Spleen (tissue), 11 donors: Measurements from ENCODE around the gene PLAU. TPM values are rescaled to one million over a fixed set of nuclear protein-coding genes. Genes with fewer than 3 reads are reported as not detected.

Experiments used
- DNase-seq: peaks from one replicate; pipeline ENCODE4 v3.0.0-alpha.2; 2020
- H3K27ac ChIP-seq, 8 donors: fragments of 200-600 bp; sonication (generic) in 7 of 8; 1 replicate in 4 of 8; 2 replicates in 4 of 8; pipeline versions ENCODE4 v1.5.0 to v1.8.0; 2016 to 2021; ENCODE audit warnings: inconsistent platforms in 4 of 8, mild to moderate bottlenecking in 4 of 8, moderate library complexity in 1 of 8
- H3K27me3 ChIP-seq, 7 donors: fragments of 200-600 bp; sonication (generic) in 6 of 7; replicated peaks in 1 of 7; 1 replicate in 4 of 7; 2 replicates in 3 of 7; pipeline versions ENCODE4 v1.5.0 to v1.8.0; 2016 to 2021; ENCODE audit warnings: inconsistent platforms in 3 of 7, mild to moderate bottlenecking in 1 of 7
- H3K36me3 ChIP-seq, 6 donors: fragments of 200-600 bp; sonication (generic) in 5 of 6; 1 replicate in 4 of 6; 2 replicates in 2 of 6; pipeline versions ENCODE4 v1.5.0 to v1.8.0; 2016 to 2021; ENCODE audit warnings: inconsistent platforms in 2 of 6
- H3K4me1 ChIP-seq, 6 donors: fragments of 200-600 bp; sonication (generic) in 5 of 6; 1 replicate in 3 of 6; 2 replicates in 3 of 6; pipeline versions ENCODE4 v1.5.0 to v1.8.0; 2016 to 2021; ENCODE audit warnings: inconsistent platforms in 3 of 6
- H3K4me3 ChIP-seq, 8 donors: fragments of 200-600 bp; sonication (generic) in 7 of 8; 1 replicate in 4 of 8; 2 replicates in 4 of 8; pipeline versions ENCODE4 v1.5.0 to v1.8.0; 2016 to 2021; ENCODE audit warnings: inconsistent platforms in 4 of 8, mild to moderate bottlenecking in 4 of 8, moderate library complexity in 2 of 8
- H3K9me3 ChIP-seq, 8 donors: fragments of 200-600 bp; sonication (generic) in 7 of 8; 1 replicate in 4 of 8; 2 replicates in 4 of 8; pipeline versions ENCODE4 v1.5.0 to v1.8.0; 2016 to 2021; ENCODE audit warnings: inconsistent platforms in 4 of 8
- POLR2A ChIP-seq, 3 donors: fragments of 450-650 bp; IDR thresholded peaks; one replicate each; pipeline ENCODE4 v1.5.1; 2017; ENCODE audit warnings: antibody characterized with exemption in 3 of 3, mild to moderate bottlenecking in 1 of 3
- POLR2AphosphoS5 ChIP-seq, 3 donors: sonication (generic); formaldehyde crosslinking; IDR thresholded peaks; one replicate each; pipeline ENCODE4 v1.5.1; 2017; ENCODE audit warnings: antibody characterized with exemption in 3 of 3
- WGBS, 5 donors: extraction: QIAGEN DNeasy Blood & Tissue Kit in 3 of 5; methylation state at CpG; one replicate each; pipeline versions ENCODE4 v1.1.5 to v1.1.7; 2013 to 2018; 5-methylcytosine and 5-hydroxymethylcytosine counted together
- intact Hi-C: fragments of 100-400 bp; cut with DNase I; formaldehyde crosslinking; loops from one replicate; pipeline ENCODE4 v1.15.0; 2023; ENCODE audit warnings: low total_unique reads
- polyA plus RNA-seq, 3 donors: library from polyadenylated mRNA; stranded (reverse); fragments of 200-250 nt; gene quantifications; one replicate each; pipeline ENCODE4 v1.2.1, GENCODE V29; 2013
- total RNA-seq, 7 donors: library from RNA; depleted of rRNA in 3 of 7; stranded (reverse); fragments of >200 nt in 3 of 7; fragmentation: NEBNext Ultra II Directional in 4 of 7; extraction: Animal tissue kit (Norgen Biotek cat#: 25700) in 4 of 7; gene quantifications; one replicate each; pipeline versions ENCODE4 v1.1.0 to v1.2.1, GENCODE V29; 2016 to 2021
- TF ChIP-seq, protein P1 (sequence below), 11 experiments: fragments of 200-600 bp in 7 of 11; fragments of 450-650 bp in 4 of 11; sonication (generic) in 4 of 11; IDR thresholded peaks in 8 of 11; conservative IDR thresholded peaks in 3 of 11; 1 replicate in 7 of 11; 2 replicates in 4 of 11; pipeline versions ENCODE4 v1.4.0 to v1.8.0; 2016 to 2021; ENCODE audit warnings: antibody characterized with exemption in 11 of 11, inconsistent platforms in 4 of 11, mild to moderate bottlenecking in 1 of 11
- donor health status: healthy with polysubstance abuse.
- donor health status: DM: no; HTN: no; CAD: no; lungs with moderate emphysema.
- donor health status: DM: no; HTN: no; CAD: no.
- donor health status: Bipolar disorder and iron deficiency.
- donor health status: healthy.
- donor health status: DM: no; HTN: no; CAD: no.
- donor health status: DM: yes; HTN: yes; CAD: no.

The PLAU gene
- total and polyA plus RNA-seq, 10 donors: 9.6 to 95.0 (median 30.3) TPM

DNA sequence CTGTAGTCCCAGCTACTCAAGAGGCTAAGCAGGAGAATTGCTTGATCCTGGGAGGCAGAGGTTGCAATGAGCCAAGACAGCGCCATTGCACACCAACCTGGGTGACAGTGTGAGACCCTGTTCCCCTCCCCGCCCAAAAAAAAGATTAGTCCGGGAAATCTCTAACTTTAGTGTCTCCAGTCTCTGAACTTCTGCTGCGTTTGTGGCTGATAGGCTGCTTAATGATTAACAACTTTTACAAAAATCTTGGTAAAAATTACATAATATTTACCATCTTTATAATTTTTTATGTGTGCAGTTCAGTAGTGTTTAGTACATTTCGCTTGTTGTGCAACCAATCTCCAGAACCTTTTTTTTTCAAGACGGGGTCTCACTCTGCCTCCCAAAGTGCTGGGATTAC is 9.7 kb upstream of the PLAU start:
- H3K27me3 ChIP-seq: peaks cover 0 to 1% (median 0%) of the 10 kb centered on the region in 7 donors
- H3K4me1 ChIP-seq: peaks cover 0 to 38% (median 3%) of the 10 kb centered on the region in 6 donors
- H3K9me3 ChIP-seq: no peaks in the 10 kb centered on the region
- H3K4me3 ChIP-seq: no peak overlapping the region
- H3K27ac ChIP-seq: no peak overlapping the region
- 79 to 90% (median 84%) methylated on average over 6 of the region's 6 CpGs for WGBS, 5 donors
- no peak for DNase-seq
- no peak for TF ChIP-seq POLR2A (IDR thresholded peaks at IDR 0.05)
- no peaks in the 10 kb centered on the region for H3K36me3 ChIP-seq
- intact Hi-C loops: no loop called here

DNA sequence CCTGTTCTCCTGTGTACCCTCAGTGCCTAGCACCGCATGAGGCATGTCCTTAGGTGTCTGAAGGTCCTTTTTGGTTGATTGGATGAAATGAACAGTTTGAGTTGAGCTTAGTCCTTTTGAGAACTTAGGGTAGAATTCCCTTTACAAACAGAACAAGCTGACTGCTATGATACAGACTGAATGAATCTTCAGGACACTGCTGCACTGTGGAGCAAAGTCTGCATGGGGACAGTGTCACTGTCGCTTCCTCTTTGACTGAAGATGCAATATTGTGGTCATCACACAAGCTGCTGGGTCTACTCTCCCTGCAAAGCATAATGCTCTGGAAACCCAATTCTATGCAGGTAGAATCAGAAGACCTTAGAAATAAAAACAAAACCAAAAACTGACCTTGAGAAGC is 8.6 kb upstream of the PLAU start:
- intact Hi-C loops: no loop called here
- no peaks in the 10 kb centered on the region for H3K9me3 ChIP-seq
- 62 to 90% (median 74%) methylated on average over 2 of the region's 2 CpGs for WGBS, 5 donors
- no peak overlapping the region for H3K4me3 ChIP-seq
- peaks cover 0 to 49% (median 6%) of the 10 kb centered on the region in 6 donors for H3K4me1 ChIP-seq
- DNase-seq: no peak
- TF ChIP-seq POLR2AphosphoS5 (IDR thresholded peaks at IDR 0.05) (no peak), POLR2A (IDR thresholded peaks at IDR 0.05) (no peak)
- TF ChIP-seq, protein P1, sequence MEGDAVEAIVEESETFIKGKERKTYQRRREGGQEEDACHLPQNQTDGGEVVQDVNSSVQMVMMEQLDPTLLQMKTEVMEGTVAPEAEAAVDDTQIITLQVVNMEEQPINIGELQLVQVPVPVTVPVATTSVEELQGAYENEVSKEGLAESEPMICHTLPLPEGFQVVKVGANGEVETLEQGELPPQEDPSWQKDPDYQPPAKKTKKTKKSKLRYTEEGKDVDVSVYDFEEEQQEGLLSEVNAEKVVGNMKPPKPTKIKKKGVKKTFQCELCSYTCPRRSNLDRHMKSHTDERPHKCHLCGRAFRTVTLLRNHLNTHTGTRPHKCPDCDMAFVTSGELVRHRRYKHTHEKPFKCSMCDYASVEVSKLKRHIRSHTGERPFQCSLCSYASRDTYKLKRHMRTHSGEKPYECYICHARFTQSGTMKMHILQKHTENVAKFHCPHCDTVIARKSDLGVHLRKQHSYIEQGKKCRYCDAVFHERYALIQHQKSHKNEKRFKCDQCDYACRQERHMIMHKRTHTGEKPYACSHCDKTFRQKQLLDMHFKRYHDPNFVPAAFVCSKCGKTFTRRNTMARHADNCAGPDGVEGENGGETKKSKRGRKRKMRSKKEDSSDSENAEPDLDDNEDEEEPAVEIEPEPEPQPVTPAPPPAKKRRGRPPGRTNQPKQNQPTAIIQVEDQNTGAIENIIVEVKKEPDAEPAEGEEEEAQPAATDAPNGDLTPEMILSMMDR (IDR thresholded peaks at IDR 0.05 in 8 of 11, conservative IDR thresholded peaks at IDR 0.05 in 3 of 11): no peak
- H3K27ac ChIP-seq: no peak overlapping the region
- no peaks in the 10 kb centered on the region for H3K36me3 ChIP-seq
- peaks cover 0 to 12% (median 0%) of the 10 kb centered on the region in 7 donors for H3K27me3 ChIP-seq

DNA sequence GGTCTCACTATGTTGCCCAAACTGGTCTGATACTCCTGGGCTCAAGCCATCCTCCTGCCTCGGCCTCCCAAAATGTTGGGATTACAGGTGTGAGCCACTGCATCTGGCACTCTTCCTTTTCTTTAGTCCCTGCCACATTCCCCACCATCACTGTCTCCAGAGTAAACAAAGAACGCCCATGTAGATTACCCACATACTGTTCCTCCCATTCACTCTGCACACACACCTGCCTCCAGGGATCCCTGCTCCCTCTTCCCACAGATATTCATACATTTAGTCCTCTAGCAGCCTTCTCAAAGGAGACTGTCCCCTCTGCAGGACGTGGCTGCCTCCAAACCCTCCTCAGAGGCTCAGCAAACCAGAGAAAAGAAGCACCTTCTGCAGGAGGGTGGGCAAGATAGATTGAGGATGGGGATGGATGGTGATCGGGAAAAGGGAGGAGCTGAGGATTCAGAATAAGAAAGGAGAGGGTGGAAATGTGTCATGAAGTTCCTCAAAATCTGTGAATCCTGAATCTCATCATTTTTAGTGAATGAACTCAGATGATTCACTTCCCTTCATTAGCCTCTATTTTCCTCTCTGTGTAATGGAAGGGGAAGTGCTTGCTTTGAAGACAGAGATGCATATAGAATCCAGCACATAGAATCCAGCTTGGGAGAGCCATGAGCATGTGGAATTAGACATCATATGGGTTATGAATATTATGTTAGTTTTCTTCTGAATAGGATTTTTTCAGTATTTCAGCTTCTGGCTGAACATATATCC is 5.5 kb upstream of the PLAU start:
- intact Hi-C loops: no loop called here
- Histone ChIP-seq H3K27me3 (peaks cover 0 to 39% (median 0%) of the 10 kb centered on the region in 7 donors), H3K4me3 (no peak overlapping the region), H3K4me1 (peaks cover 0 to 70% (median 30%) of the 10 kb centered on the region in 6 donors), H3K27ac (peak overlapping the region in 6 of 8 donors; percentile 65 to 88 (median 70)), H3K9me3 (no peaks in the 10 kb centered on the region), H3K36me3 (no peaks in the 10 kb centered on the region)
- TF ChIP-seq, protein P1 (IDR thresholded peaks at IDR 0.05 in 8 of 11, conservative IDR thresholded peaks at IDR 0.05 in 3 of 11): no peak
- no peak for TF ChIP-seq POLR2A (IDR thresholded peaks at IDR 0.05)
- TF ChIP-seq POLR2AphosphoS5 (IDR thresholded peaks at IDR 0.05): no peak
- DNase-seq: no peak
- 78 to 89% (median 81%) methylated on average over 4 of the region's 4 CpGs for WGBS, 5 donors

DNA sequence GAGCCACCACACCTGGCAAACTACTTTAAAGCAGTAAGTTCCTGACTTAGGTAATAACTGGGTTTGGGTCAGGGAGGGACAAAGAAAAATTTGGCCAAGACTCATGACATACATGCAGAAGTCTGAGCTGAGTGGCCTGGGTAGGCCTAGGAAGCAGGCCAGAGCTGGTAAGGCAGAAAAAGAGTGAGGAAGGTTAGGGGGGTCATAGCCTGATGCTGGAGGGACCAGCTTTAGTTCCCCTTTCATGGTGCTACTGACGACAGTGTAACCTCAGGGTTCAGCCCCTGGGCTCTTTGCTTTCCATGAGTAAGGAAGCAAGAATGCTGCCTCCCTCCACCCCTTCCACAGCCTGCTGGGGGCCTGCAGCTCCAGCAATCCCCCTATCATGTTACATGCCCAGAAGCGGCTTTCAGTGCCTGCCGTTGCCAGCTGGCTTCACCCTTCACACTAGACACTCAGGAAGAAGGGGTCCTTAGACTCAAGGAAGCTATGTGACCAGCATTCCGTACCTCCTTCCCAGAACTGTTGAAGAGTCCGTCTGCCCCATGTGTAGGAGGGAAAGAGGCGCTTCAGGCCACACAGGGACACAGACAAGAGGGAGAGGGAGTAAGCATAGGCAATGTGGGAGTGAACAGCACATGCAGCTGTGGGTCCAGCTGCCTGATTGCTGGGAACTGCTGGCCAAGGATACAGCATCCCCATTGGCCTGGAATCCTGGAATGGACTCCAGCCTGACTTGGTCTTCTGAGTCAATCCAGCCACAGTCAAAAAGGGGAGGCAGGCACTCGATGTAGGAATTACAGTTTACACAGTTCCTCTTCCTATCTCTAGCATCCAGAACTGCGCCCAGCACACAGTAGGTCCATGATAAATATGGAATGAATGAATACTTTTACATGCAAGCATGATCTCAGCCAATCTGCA is 4.1 kb upstream of the PLAU start:
- Histone ChIP-seq H3K27ac (peak overlapping the region in 7 of 8 donors; percentile 59 to 88 (median 69)), H3K4me1 (peaks cover 3 to 76% (median 43%) of the 10 kb centered on the region in 6 donors), H3K9me3 (no peaks in the 10 kb centered on the region), H3K4me3 (no peak overlapping the region), H3K36me3 (no peaks in the 10 kb centered on the region), H3K27me3 (peaks cover 0 to 53% (median 7%) of the 10 kb centered on the region in 7 donors)
- WGBS, 5 donors: 61 to 69% (median 66%) methylated on average over 8 of the region's 8 CpGs
- DNase-seq: no peak
- intact Hi-C loops: no loop called here
- TF ChIP-seq POLR2A (IDR thresholded peaks at IDR 0.05) (no peak), POLR2AphosphoS5 (IDR thresholded peaks at IDR 0.05) (peak; percentile 22 to 77 (median 76))
- TF ChIP-seq, protein P1 (IDR thresholded peaks at IDR 0.05 in 8 of 11, conservative IDR thresholded peaks at IDR 0.05 in 3 of 11): no peak
